Measurements from ENCODE around the gene CACFD1.
A peak's percentile ranks its signal among the peaks of the same experiment; 100 is the strongest.
"Not testable (repeated sequence)": the region's sequence is repeated elsewhere in the genome, so short reads cannot be mapped to it uniquely, and the experiment has no call there.

Gene CACFD1

DNA sequence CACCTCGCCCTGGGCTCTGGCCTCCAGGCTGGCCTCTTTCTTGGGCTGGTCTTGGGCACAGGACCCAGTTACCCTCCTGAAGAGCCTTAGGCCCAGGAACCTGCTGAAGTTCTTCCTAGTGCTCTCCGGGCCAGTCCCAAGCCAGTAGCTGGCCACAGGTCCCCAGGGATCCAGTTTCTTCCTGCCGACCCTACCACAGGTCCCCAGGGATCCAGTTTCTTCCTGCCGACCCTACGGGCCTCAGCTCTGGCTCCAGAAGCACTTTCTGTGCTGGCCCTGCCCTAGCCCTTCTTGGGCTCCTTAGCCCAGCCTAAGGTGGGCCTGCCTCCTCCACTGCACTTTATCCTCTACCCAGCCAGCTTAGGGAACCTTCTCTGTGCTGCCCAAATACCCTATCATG, 18.2 kb upstream of the CACFD1 start:
- DNase-seq: no peak

DNA sequence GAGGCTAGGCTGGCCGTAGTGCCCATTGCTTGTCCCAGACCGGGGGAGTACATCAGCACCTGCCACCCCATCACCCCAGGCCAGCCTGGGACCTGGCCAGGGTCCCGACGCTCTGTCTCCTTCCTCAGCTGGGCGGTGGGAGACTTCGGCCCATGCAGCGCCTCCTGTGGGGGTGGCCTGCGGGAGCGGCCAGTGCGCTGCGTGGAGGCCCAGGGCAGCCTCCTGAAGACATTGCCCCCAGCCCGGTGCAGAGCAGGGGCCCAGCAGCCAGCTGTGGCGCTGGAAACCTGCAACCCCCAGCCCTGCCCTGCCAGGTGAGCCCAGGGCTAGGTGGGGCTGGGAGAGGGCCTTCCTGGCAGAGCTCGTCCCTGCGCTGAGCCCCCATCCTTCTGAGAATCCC, 16.5 kb upstream of the CACFD1 start:
- DNase-seq: no peak

DNA sequence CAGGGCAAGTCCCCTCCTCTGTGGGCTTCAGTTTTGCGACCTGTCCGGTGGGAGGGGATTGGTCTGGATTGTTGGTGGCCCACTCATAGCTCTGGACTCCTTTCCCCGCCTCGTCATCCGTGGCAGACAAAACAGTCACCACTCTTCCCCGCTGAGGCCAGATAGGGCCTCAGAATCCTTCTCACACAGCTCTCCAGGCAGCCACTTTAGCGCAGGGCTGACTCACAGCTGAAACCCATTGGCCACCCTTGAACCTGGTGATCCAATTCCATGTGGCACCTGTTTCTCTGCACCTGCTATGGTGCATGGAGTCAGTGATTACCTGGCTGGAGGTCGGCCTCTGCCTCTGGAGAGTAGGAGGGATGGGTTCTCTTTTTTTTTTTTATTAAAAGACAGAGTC, 15.8 kb upstream of the CACFD1 start:
- DNase-seq: no peak

DNA sequence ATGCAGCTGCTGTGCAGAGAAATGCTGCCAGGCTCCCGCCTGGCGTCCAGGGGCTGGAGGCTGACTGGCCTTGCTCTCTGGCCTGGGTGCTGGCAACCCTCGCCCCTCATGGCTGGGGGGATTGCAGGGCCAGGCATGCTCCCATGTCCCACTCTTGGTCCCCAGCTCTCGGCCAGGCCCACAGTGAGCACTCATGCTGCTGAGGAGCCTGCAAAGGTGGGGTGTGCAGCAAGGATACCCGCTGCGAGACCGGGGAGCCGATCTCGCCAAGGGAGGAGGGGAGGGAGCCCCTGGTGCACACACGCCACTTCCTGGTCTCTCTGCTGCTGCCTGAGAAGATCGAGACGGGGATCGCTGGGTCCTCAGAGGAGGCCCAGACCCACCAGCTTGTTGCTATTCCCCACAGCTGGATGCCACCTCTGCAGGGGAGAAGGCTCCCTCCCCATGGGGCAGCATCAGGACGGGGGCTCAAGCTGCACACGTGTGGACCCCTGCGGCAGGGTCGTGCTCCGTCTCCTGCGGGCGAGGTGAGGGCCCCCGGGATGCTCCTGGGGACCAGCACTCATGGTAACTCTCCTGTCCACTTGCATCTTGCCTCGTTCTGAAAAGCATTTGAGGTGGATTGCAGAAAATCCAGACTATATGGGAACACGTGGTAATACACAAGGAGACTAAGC, 14.3 kb upstream of the CACFD1 start:
- no peak for DNase-seq

DNA sequence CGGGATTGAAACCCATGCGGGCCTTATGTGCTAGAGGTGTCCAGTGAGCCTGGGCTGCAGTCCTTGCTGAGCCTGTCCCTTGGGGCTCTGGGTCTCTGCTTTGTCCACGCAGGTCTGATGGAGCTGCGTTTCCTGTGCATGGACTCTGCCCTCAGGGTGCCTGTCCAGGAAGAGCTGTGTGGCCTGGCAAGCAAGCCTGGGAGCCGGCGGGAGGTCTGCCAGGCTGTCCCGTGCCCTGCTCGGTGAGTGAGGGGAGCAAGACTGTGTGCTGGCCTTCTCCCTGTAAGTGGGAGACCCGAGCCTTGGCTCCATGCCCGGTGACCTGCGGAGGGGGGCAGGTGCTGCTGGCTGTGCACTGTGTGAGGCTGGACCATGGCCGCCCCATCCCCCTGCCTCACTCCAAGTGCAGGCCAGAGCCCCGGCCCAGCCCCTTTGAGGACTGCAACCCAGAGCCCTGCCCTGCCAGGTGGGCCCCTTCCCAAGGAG, 11.2 kb upstream of the CACFD1 start:
- DNase-seq: no peak

DNA sequence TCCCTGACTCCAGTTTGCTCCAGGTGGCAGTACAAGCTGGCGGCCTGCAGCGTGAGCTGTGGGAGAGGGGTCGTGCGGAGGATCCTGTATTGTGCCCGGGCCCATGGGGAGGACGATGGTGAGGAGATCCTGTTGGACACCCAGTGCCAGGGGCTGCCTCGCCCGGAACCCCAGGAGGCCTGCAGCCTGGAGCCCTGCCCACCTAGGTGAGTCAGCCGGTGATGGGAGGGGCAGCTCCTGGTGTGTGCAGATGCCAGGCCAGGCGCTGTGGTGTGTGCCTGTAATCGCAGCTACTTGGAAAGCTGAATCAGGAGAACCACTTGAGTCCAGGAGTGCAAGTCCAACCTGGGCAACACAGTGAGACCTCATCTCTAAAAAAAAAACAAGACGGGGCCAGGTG, 10.0 kb upstream of the CACFD1 start:
- DNase-seq: no peak

DNA sequence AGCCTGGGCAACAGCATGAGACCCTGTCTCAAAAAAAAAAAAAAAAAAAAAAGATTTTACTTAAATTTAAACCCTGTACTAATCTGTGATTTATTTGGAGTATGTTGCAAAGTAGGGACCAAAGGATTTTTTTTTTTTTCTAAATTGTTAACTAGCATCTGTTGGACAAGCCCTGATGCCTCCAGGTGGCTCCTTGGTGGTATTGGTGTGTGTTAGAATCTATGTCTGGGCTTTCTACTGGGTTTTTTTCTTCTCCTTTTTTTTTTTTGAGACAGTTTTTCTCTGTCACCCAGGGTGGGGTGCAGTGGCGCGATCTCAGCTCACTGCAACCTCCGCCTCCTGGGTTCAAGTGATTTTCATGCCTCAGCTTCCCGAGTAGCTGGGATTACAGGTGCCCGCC, 7.9 kb upstream of the CACFD1 start:
- not testable (repeated sequence) for DNase-seq

DNA sequence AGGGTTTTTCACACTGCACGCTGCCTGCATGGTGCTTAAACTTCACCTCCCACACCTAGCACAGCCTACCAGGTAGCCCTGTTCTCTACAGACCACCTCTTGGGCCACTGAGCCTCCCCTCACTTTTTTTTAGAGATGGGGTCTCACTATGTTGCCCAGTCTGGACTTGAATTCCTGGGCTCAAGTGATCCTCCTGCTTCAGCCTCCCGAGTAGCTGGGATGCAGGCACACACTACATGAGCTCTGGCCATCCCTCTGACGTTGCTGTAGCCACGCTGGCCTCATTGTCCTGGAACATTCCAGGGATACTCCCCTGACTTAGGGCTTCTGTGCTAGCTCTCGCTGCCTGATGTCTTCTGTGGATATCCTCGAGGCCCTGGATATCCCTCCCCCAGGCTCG, 7.2 kb upstream of the CACFD1 start:
- DNase-seq: no peak

DNA sequence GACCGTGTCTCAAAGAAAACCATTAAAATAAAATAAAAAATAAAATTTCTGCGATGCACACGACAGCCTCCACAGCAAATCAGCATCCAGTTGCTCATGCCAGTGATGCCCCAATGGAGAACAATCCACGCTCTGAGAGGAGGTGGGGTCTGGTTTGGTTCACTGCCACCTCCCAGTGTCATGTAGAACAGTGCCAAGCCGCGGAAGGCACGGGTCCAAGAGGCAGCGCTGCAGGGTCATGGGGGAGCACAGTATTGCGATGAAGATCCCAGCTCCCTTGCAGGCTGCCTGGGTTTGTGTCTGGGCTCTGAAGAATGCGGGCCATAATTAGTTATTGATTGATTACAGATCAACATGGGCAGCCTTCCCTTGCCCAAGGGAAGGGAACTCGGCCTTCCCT, 6.1 kb upstream of the CACFD1 start:
- DNase-seq: no peak

DNA sequence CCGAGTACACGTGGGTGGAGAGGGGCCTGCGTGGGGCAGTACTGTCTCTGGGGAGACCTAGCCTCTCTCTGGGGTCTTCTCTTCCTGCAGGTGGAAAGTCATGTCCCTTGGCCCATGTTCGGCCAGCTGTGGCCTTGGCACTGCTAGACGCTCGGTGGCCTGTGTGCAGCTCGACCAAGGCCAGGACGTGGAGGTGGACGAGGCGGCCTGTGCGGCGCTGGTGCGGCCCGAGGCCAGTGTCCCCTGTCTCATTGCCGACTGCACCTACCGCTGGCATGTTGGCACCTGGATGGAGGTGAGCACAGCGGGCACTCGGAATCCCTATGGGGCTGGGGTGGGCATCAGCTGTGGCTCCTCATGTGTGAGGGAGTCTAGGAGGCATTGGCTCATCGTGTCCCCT, 5.5 kb upstream of the CACFD1 start:
- DNase-seq: no peak

DNA sequence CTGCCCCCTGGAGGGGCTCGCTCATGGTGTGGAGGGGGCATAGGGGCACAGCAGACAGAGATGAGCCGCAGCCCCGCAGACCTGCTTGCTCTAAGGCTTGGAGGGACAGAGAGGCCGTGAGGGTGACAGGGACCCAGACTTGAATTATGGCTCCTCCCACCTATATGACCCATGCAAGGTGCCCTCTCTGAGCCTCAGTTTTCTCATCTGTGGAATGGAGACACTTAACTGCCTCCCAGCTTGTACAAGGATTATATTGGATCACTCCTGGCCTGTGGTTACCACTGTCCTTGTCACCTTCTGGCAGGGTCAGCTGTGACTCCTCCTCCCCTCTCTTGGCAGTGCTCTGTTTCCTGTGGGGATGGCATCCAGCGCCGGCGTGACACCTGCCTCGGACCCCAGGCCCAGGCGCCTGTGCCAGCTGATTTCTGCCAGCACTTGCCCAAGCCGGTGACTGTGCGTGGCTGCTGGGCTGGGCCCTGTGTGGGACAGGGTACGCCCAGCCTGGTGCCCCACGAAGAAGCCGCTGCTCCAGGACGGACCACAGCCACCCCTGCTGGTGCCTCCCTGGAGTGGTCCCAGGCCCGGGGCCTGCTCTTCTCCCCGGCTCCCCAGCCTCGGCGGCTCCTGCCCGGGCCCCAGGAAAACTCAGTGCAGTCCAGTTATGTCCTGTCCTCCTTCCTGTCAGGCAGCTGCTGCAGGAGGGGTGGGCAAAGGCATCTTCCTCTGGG, 4.7 kb upstream of the CACFD1 start:
- no peak for DNase-seq

DNA sequence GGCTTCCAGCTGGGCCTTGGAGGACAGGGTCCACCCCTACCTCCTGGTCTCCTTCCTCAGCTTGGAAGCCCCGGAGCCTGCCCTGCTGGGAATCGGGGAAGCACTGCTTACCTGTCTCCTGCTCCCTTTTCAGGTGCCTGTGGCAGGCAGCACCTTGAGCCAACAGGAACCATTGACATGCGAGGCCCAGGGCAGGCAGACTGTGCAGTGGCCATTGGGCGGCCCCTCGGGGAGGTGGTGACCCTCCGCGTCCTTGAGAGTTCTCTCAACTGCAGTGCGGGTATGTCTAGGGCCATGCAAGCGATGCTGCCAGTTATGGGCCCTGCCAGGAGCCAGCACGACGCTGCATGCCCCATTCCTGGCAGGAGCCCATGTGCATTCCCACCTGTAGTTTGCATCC, 3.8 kb upstream of the CACFD1 start:
- no peak for DNase-seq

DNA sequence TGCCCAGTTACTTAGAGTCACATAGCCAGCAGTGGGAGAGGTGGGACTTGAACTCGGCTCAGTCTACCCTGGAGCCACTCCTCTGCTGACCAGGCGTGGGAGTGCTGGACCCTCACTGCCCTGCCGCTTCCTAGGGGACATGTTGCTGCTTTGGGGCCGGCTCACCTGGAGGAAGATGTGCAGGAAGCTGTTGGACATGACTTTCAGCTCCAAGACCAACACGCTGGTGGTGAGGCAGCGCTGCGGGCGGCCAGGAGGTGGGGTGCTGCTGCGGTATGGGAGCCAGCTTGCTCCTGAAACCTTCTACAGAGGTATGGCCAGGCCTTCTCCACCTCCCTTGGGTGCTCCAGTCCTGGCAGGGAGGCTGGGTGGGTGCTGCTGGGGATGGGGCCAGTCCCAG, 3.4 kb upstream of the CACFD1 start:
- no peak for DNase-seq

DNA sequence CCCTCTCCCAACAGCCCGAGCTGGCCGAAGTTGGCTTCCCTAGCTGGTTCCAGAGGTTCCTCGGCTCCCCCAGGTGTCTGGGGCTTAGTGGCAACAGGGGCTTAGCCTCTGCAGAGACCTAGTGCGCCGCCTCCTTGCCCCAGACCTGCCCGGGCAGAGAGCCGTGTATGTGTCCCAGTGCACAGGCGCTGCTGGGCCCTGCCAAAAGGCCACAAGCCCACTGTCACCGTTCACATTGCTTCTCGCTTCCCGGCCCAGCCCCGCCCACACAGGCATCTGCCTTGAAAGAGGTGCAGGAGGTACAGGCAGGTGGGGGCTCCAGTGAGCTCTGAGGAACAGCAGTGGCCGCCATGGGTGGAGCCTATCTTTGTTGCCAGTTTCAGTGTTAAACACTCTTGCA, 2.5 kb upstream of the CACFD1 start:
- no peak for DNase-seq

DNA sequence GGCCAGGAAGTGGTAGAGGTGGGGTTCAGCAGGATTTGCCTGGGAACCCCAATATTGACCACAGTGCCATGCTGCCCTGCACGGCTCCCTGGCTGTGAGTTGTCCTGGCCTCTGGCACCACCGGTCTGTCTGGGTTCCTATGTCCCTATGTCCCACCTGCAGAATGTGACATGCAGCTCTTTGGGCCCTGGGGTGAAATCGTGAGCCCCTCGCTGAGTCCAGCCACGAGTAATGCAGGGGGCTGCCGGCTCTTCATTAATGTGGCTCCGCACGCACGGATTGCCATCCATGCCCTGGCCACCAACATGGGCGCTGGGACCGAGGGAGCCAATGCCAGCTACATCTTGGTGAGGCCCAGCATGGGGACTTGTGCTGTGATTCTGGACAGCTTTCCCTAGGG, 2.0 kb upstream of the CACFD1 start:
- no peak for DNase-seq

DNA sequence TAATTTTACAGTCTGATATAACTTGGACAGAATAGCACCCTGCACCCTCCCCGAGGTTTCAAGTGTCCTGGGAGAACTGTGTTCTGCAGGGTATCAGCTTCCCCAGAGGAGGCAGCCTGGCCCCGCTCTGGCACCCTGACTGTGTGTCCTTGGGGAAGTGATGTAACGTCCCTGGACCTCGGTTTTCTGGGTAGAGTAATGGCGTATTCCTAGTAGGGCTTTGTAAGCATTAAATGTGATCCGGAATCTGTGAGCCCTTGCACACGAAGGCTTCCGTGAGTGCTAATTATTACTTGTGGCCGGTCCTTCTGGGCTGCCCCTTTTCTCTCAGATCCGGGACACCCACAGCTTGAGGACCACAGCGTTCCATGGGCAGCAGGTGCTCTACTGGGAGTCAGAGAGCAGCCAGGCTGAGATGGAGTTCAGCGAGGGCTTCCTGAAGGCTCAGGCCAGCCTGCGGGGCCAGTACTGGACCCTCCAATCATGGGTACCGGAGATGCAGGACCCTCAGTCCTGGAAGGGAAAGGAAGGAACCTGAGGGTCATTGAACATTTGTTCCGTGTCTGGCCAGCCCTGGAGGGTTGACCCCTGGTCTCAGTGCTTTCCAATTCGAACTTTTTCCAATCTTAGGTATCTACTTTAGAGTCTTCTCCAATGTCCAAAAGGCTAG, 1.0 kb upstream of the CACFD1 start:
- no peak for DNase-seq

DNA sequence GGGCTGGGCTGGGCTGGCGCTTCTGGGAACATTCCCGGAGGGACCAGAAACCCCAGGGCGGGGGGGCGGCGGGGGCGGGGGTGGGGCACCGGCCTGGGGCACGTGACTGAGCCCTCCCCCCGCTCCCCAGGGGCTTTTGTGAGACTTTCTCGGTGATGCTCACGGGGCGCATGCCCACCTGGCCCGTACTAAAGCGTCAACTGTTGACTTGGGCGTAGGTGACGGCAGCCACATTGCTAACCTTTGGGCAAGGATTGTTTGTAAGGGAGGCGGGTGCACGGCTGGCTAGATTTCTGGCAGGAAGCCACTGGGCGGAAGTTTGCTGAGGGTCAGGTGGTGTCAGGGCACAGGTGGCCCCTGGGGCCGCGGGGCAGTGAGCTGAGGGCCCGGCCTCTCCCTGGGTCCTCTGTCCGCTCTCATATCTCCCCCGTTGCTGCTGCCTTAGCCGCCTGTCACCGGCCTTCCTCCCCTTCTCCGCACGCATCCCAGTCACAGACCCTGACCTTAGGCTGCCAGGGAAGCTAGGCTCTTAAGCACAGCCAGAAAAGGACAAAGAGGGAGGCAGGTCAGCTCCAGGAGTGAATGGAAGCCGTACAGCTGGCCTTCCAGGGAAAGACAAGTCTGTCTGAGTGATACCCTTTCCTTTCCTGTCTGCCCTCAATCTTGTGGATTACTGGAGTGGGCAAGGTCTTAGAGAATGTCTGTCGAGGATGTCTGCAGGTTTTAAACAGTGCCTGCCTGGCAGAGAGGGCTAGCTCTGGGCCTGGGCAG, 812 bp downstream of the CACFD1 start:
- DNase-seq: peak in 1 of 2 experiments; percentile 34

DNA sequence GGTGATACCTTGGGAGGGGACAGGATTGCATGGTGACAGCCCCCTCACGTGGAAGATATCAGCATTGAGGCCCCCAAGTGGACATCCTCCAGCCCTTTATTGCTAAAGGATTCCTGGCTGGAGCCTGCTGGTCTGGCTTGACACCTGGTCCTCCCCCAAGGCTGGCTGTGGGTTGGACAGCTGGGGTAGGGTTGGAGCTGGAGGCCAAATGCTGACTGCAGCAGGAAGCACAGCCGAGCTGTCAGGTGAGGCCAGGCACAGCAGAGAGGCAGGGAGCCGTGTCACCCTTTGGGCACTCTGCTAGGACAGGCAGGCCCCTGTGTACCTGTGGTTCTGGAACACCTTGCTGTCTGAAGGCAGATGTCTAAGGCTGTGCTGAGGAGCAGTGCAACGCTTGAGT, 2.2 kb downstream of the CACFD1 start:
- no peak for DNase-seq

DNA sequence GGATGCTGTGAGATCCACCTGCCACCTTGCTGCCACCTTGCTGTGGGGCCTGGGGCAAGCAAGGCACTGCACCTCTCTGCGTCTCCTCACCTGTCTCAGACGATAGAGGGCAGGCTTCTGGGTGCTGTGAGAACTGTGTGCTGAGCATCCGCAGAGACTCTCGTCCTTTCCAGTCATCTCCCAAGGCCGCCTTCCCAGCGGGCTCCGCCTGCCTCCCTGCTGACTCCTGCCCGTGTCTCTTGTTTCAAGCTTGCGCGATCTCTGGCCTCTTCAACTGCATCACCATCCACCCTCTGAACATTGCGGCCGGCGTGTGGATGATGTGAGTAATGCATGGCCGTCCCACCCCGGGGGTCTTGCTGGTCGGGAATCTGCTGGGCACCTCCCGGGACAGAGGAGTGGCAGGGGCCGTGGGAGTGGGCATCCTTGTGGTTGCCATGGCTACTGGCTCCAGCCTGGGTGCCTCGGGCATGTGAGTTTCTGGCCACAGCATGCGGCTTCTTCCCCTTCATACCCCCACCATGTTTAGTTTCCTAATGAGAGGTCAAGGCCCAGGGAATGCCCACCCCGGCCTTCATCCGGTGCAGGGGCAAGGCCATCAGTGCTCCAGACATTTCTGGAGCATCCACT, 3.6 kb downstream of the CACFD1 start:
- DNase-seq: no peak

DNA sequence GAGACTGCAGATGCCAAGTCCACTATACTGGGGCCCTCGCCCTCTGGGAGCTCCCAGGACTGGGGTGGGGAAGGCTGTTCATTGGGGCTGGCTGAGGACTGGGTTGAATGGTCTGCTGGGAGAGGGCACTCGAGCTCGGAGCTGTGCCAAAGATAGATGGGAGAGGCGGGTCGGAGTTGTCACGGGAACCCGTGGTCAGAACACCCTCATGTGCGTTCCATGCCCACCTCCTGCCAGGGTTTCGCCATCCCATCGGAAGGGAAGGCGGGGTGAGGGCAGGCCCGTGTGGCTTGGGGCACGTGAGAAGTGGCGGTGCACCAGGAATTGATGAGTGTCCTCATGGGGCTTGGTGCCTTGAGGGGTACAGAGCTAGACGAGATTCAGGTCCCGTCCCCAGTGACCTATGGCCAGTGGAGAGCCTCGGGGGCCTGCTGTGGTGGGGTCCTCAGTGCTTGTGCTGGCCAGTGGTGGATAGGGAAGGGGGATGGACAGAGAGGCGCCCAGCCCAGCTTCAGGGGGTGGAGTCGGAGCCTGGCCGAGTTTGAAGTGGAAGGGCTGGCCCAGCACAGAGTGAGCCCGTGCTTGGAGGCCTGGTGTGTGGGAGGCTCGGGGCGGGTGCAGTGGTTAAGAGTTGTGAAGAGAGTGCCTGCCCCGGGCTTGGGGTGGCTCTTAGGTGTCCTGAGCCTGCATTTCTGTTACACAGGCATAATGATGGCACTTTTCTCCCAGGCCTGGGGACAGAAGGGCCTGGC, 4.3 kb downstream of the CACFD1 start:
- no peak for DNase-seq

DNA sequence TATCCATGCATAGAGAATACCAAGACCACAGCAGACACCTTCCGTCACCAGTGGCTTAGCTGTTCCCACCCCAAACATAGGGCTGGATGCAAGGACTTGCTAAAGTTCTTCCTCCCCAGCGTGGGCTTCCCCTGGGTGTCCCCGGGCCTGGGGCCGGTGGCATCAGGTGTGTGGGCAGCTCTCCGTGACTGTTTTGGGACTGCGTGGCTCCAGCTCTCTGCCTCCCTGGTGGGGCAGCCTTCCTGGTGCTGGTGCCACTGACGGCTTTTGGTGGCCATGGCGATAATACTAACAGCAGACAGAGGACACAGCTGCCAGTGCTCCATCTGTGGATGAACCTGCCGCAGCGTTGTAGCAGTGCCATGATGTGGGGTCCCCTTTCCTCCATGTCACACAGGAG, 4.9 kb downstream of the CACFD1 start:
- DNase-seq: no peak

DNA sequence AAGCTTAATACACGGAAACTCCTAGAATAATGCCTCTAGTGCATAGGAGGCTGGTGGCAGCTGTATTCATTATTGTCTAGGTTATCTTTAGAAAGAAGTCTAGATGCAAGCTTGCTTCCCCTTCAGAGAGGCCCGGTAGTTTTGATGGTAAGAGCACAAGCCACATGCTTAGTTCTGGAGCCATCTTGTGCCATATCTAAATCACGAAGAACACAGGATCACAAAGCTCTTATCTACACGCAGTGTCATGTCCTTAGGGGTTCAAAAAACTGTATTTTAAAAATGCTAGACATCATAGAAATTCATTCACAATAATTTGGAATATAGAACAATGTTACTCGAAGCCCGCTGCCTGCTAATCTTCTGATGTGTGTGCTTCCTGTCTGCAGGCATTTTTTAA, 6.2 kb downstream of the CACFD1 start:
- no peak for DNase-seq

All from stimulated activated CD4-positive, alpha-beta T cell treated with anti-CD3 and anti-CD28 coated beads, Interleukin-4, amount 100 ng/mL, for 4 hours (primary cell).